AG08396 (cell line): ENCODE measurements around the gene DCAF16.

Source experiments
- DNase-seq: peaks from one replicate; pipeline ENCODE4 v3.0.0; 2012; ENCODE audit warnings: low spot score, mixed read lengths

DCAF16 gene

GRCh38 chr4:17781300-17782287, 29.0 kb downstream of the DCAF16 start, which contains the start of gene FAM184B:
TSS of gene FAM184B (minus strand) at chr4:17781621. CDS start at chr4:17781299, 322 bp downstream.
- DNase-seq, result peak; percentile 29

GRCh38 chr4:17780501-17781299, 29.9 kb downstream of the DCAF16 start:
- DNase-seq, result peak; percentile 28

GRCh38 chr4:17778431-17778830, 32.1 kb downstream of the DCAF16 start:
- DNase-seq, result no peak

GRCh38 chr4:17773135-17773698, 37.3 kb downstream of the DCAF16 start:
- no peak for DNase-seq

GRCh38 chr4:17771284-17771908, 39.2 kb downstream of the DCAF16 start:
- no peak for DNase-seq

GRCh38 chr4:17770845-17771244, 39.7 kb downstream of the DCAF16 start:
- DNase-seq, result no peak

GRCh38 chr4:17769406-17770174, 41.0 kb downstream of the DCAF16 start:
- DNase-seq, result no peak

GRCh38 chr4:17766826-17767458, 43.6 kb downstream of the DCAF16 start:
- no peak for DNase-seq

- no peak for DNase-seq
Observed at GRCh38 chr4:17765514-17766286, 44.9 kb downstream of the DCAF16 start.

GRCh38 chr4:17763931-17764330, 46.6 kb downstream of the DCAF16 start:
- no peak for DNase-seq

- DNase-seq, result no peak
Observed at GRCh38 chr4:17763416-17763815, 47.1 kb downstream of the DCAF16 start.

- DNase-seq, result peak; percentile 50
Observed at GRCh38 chr4:17762726-17763125, 47.8 kb downstream of the DCAF16 start.

GRCh38 chr4:17761062-17761461, 49.5 kb downstream of the DCAF16 start:
- DNase-seq, result no peak

- no peak for DNase-seq
Observed at GRCh38 chr4:17760626-17761025, 49.9 kb downstream of the DCAF16 start.

- DNase-seq, result no peak
Observed at GRCh38 chr4:17758485-17758884, 52.1 kb downstream of the DCAF16 start.

- DNase-seq, result no peak
Observed at GRCh38 chr4:17757621-17758020, 52.9 kb downstream of the DCAF16 start.

- DNase-seq, result no peak
Observed at GRCh38 chr4:17753646-17754045, 56.9 kb downstream of the DCAF16 start.
